ENCODE results near the gene ZNF787. TPM values are rescaled to one million over a fixed set of nuclear protein-coding genes. Genes with fewer than 3 reads are reported as not detected.

The ZNF787 gene
- total and polyA plus RNA-seq, 2 of the 13 experiments (the other 11 are each of a cell fraction or from before 2014, with no cell fraction given) = 15.1 to 42.8 TPM

- TF ChIP-seq, protein P1, sequence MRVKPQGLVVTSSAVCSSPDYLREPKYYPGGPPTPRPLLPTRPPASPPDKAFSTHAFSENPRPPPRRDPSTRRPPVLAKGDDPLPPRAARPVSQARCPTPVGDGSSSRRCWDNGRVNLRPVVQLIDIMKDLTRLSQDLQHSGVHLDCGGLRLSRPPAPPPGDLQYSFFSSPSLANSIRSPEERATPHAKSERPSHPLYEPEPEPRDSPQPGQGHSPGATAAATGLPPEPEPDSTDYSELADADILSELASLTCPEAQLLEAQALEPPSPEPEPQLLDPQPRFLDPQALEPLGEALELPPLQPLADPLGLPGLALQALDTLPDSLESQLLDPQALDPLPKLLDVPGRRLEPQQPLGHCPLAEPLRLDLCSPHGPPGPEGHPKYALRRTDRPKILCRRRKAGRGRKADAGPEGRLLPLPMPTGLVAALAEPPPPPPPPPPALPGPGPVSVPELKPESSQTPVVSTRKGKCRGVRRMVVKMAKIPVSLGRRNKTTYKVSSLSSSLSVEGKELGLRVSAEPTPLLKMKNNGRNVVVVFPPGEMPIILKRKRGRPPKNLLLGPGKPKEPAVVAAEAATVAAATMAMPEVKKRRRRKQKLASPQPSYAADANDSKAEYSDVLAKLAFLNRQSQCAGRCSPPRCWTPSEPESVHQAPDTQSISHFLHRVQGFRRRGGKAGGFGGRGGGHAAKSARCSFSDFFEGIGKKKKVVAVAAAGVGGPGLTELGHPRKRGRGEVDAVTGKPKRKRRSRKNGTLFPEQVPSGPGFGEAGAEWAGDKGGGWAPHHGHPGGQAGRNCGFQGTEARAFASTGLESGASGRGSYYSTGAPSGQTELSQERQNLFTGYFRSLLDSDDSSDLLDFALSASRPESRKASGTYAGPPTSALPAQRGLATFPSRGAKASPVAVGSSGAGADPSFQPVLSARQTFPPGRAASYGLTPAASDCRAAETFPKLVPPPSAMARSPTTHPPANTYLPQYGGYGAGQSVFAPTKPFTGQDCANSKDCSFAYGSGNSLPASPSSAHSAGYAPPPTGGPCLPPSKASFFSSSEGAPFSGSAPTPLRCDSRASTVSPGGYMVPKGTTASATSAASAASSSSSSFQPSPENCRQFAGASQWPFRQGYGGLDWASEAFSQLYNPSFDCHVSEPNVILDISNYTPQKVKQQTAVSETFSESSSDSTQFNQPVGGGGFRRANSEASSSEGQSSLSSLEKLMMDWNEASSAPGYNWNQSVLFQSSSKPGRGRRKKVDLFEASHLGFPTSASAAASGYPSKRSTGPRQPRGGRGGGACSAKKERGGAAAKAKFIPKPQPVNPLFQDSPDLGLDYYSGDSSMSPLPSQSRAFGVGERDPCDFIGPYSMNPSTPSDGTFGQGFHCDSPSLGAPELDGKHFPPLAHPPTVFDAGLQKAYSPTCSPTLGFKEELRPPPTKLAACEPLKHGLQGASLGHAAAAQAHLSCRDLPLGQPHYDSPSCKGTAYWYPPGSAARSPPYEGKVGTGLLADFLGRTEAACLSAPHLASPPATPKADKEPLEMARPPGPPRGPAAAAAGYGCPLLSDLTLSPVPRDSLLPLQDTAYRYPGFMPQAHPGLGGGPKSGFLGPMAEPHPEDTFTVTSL (CRISPR knock-in tag; IDR thresholded peaks at IDR 0.05; ENCODE audit: borderline replicate concordance) = no peak
- no peak for TF ChIP-seq ZNF816 (CRISPR knock-in tag; IDR thresholded peaks at IDR 0.05; ENCODE audit: borderline replicate concordance)
- TF ChIP-seq, protein P2, sequence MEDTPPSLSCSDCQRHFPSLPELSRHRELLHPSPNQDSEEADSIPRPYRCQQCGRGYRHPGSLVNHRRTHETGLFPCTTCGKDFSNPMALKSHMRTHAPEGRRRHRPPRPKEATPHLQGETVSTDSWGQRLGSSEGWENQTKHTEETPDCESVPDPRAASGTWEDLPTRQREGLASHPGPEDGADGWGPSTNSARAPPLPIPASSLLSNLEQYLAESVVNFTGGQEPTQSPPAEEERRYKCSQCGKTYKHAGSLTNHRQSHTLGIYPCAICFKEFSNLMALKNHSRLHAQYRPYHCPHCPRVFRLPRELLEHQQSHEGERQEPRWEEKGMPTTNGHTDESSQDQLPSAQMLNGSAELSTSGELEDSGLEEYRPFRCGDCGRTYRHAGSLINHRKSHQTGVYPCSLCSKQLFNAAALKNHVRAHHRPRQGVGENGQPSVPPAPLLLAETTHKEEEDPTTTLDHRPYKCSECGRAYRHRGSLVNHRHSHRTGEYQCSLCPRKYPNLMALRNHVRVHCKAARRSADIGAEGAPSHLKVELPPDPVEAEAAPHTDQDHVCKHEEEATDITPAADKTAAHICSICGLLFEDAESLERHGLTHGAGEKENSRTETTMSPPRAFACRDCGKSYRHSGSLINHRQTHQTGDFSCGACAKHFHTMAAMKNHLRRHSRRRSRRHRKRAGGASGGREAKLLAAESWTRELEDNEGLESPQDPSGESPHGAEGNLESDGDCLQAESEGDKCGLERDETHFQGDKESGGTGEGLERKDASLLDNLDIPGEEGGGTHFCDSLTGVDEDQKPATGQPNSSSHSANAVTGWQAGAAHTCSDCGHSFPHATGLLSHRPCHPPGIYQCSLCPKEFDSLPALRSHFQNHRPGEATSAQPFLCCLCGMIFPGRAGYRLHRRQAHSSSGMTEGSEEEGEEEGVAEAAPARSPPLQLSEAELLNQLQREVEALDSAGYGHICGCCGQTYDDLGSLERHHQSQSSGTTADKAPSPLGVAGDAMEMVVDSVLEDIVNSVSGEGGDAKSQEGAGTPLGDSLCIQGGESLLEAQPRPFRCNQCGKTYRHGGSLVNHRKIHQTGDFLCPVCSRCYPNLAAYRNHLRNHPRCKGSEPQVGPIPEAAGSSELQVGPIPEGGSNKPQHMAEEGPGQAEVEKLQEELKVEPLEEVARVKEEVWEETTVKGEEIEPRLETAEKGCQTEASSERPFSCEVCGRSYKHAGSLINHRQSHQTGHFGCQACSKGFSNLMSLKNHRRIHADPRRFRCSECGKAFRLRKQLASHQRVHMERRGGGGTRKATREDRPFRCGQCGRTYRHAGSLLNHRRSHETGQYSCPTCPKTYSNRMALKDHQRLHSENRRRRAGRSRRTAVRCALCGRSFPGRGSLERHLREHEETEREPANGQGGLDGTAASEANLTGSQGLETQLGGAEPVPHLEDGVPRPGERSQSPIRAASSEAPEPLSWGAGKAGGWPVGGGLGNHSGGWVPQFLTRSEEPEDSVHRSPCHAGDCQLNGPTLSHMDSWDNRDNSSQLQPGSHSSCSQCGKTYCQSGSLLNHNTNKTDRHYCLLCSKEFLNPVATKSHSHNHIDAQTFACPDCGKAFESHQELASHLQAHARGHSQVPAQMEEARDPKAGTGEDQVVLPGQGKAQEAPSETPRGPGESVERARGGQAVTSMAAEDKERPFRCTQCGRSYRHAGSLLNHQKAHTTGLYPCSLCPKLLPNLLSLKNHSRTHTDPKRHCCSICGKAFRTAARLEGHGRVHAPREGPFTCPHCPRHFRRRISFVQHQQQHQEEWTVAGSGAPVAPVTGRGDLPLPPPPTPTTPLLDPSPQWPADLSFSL (CRISPR knock-in tag; IDR thresholded peaks at IDR 0.05) = no peak
- no peak for TF ChIP-seq ATF3 (CRISPR knock-in tag; IDR thresholded peaks at IDR 0.05)
- no peak for TF ChIP-seq SYNCRIP (IDR thresholded peaks at IDR 0.05; ENCODE audit: insufficient read depth, low read depth, low read length)
- TF ChIP-seq PATZ1 (CRISPR knock-in tag; IDR thresholded peaks at IDR 0.05) = no peak
- TF ChIP-seq SP2 (CRISPR knock-in tag; IDR thresholded peaks at IDR 0.05) = no peak
- TF ChIP-seq NCOA2 (CRISPR knock-in tag; IDR thresholded peaks at IDR 0.05) = no peak
- no peak for TF ChIP-seq ZNF749 (CRISPR knock-in tag; IDR thresholded peaks at IDR 0.05; ENCODE audit: borderline replicate concordance)
Observed at GRCh38 chr19:56140583-56141416, 19.7 kb upstream of the ZNF787 start, which contains the start of gene ZNF444 (continued).

Measured in HepG2 (cell line).